Chondrocyte (in vitro differentiated cells): ENCODE data around the gene TIMM50. TPM values are rescaled to one million over a fixed set of nuclear protein-coding genes. Genes with fewer than 3 reads are reported as not detected.

Experiments used
- DNase-seq: peaks from one replicate; pipeline ENCODE4 v3.0.0; 2021; ENCODE audit warnings: mixed read lengths, low spot score
- H3K27ac Mint-ChIP-seq: one replicate; pipeline ENCODE4 v1.8.0; 2021; ENCODE audit warnings: mild to moderate bottlenecking, moderate library complexity, mixed read lengths; ENCODE audit not compliant: unreplicated experiment
- H3K27me3 Mint-ChIP-seq: 2 replicates; pipeline ENCODE4 v1.8.0; 2021; ENCODE audit warnings: low read depth, mixed read lengths
- H3K36me3 Mint-ChIP-seq: 2 replicates; pipeline ENCODE4 v1.8.0; 2021; ENCODE audit warnings: low read depth, mixed read lengths
- H3K4me1 Mint-ChIP-seq: 2 replicates; pipeline ENCODE4 v1.8.0; 2021; ENCODE audit warnings: low read depth, mild to moderate bottlenecking, mixed read lengths
- H3K4me3 Mint-ChIP-seq: one replicate; pipeline ENCODE4 v1.8.0; 2021; ENCODE audit warnings: mild to moderate bottlenecking, moderate library complexity, mixed read lengths; ENCODE audit not compliant: unreplicated experiment
- H3K9me3 Mint-ChIP-seq: 2 replicates; pipeline ENCODE4 v1.8.0; 2021; ENCODE audit warnings: low read depth, mixed read lengths
- total RNA-seq: library from RNA; stranded (reverse); gene quantifications from 3 replicates; pipeline ENCODE4 v1.2.1, GENCODE V29; 2021
- TF ChIP-seq, protein P1 (sequence below): fragments of 200-600 bp; sonication (generic); IDR thresholded peaks from 2 replicates; pipeline ENCODE4 v1.5.0; 2021; ENCODE audit warnings: antibody characterized with exemption, mild to moderate bottlenecking, moderate library complexity

Gene TIMM50
- total RNA-seq, 1 donor from 2014 or later = 49.9 TPM

DNA sequence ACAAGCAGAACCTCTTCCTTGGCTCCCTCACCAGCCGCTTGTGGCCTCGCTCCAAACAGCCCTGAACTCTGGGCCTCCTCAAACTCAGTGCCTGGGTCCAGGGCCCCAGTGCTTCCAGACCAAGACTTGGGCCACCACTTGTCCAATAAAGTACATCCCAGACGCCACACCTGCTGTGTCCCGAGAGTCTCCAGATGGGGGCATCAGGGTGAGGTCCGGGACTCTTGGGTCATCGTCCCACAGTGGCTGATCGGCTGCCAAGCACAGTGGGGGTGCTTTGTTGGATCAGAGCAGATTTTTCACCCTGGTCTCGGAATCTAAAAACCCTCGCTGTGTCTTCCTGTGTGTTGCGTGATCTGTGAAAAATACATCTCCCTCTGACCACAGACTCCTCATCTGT, 9.1 kb downstream of the TIMM50 start:
- TF ChIP-seq, protein P1, sequence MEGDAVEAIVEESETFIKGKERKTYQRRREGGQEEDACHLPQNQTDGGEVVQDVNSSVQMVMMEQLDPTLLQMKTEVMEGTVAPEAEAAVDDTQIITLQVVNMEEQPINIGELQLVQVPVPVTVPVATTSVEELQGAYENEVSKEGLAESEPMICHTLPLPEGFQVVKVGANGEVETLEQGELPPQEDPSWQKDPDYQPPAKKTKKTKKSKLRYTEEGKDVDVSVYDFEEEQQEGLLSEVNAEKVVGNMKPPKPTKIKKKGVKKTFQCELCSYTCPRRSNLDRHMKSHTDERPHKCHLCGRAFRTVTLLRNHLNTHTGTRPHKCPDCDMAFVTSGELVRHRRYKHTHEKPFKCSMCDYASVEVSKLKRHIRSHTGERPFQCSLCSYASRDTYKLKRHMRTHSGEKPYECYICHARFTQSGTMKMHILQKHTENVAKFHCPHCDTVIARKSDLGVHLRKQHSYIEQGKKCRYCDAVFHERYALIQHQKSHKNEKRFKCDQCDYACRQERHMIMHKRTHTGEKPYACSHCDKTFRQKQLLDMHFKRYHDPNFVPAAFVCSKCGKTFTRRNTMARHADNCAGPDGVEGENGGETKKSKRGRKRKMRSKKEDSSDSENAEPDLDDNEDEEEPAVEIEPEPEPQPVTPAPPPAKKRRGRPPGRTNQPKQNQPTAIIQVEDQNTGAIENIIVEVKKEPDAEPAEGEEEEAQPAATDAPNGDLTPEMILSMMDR = no peak
- H3K9me3 Mint-ChIP-seq = no peaks in the 10 kb centered on the region
- no peak overlapping the region for H3K27ac Mint-ChIP-seq
- peaks cover 25% of the 10 kb centered on the region for H3K36me3 Mint-ChIP-seq
- no peaks in the 10 kb centered on the region for H3K4me1 Mint-ChIP-seq
- H3K4me3 Mint-ChIP-seq = no peak overlapping the region
- H3K27me3 Mint-ChIP-seq = no peaks in the 10 kb centered on the region
- no peak for DNase-seq

DNA sequence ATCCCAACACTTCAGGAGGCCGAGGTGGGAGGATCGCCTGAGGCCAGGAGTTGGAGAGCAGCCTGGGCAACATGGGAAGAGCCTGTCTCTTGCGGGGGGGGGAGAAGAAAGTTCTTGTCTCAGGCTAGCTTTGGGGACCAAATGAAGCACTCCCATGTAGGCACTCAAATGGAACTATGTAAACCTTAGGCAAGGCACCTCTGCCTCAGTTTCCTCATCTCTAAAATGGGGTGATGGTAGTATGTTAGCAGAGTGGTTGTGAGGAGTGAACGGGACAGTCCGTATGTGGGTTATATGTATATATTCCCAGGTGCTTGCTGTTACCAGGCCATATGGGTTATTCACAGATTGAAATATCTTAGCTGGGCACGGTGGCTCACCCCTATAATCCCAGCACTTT, 11.6 kb downstream of the TIMM50 start:
- Mint-ChIP-seq H3K4me3 (no peak overlapping the region), H3K4me1 (no peaks in the 10 kb centered on the region), H3K27me3 (peaks cover 8% of the 10 kb centered on the region), H3K36me3 (peaks cover 17% of the 10 kb centered on the region), H3K9me3 (no peaks in the 10 kb centered on the region), H3K27ac (no peak overlapping the region)
- TF ChIP-seq, protein P1 = no peak
- DNase-seq = no peak

GRCh38 chr19:39492788-39493187, 12.2 kb downstream of the TIMM50 start:
- peaks cover 17% of the 10 kb centered on the region for H3K36me3 Mint-ChIP-seq
- TF ChIP-seq, protein P1 = no peak
- H3K4me1 Mint-ChIP-seq = peaks cover 3% of the 10 kb centered on the region
- no peak overlapping the region for H3K27ac Mint-ChIP-seq
- DNase-seq = no peak
- no peaks in the 10 kb centered on the region for H3K9me3 Mint-ChIP-seq
- peaks cover 8% of the 10 kb centered on the region for H3K27me3 Mint-ChIP-seq
- no peak overlapping the region for H3K4me3 Mint-ChIP-seq

DNA sequence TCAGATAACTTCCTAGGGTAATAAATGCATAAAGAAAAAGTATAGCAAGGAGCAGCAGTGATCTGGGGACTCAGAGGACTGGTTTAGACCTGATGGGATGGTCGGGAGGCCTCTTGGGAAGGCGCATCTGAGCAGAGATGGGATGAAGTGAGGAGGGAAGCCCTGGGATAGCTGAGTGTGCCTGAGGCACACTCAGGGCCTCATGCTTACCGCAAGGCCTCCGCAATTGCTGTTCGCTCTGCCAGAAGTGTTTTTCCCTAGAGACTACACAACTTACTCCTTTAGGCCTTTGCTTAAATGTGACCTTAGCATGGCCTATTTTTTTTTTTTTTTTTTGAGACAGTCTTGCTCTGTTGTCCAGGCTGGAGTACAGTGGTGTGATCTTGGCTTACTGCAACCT, 14.0 kb downstream of the TIMM50 start:
- Mint-ChIP-seq H3K27me3 (peaks cover 20% of the 10 kb centered on the region), H3K4me3 (no peak overlapping the region), H3K27ac (no peak overlapping the region), H3K36me3 (peaks cover 6% of the 10 kb centered on the region), H3K4me1 (peaks cover 15% of the 10 kb centered on the region), H3K9me3 (no peaks in the 10 kb centered on the region)
- no peak for DNase-seq
- TF ChIP-seq, protein P1 = no peak

- no peak overlapping the region for H3K27ac Mint-ChIP-seq
- peaks cover 30% of the 10 kb centered on the region for H3K27me3 Mint-ChIP-seq
- peaks cover 15% of the 10 kb centered on the region for H3K4me1 Mint-ChIP-seq
- no peak overlapping the region for H3K4me3 Mint-ChIP-seq
- H3K36me3 Mint-ChIP-seq = peaks cover 1% of the 10 kb centered on the region
- DNase-seq = no peak
- TF ChIP-seq, protein P1 = no peak
- H3K9me3 Mint-ChIP-seq = no peaks in the 10 kb centered on the region
These were observed 15.4 kb downstream of the TIMM50 start for GRCh38 chr19:39496063-39496462.
